MM.1S (cell line): Measurements from ENCODE around the gene RTN4R.

ENCODE experiments used
- CTCF ChIP-seq: fragments of 300-600 bp; sonication (generic); IDR thresholded peaks from 2 replicates; pipeline ENCODE4 v1.5.1; 2016; ENCODE audit warnings: antibody characterized with exemption, low read length, mixed read lengths
- EZH2 ChIP-seq: fragments of 300-600 bp; sonication (generic); optimal IDR thresholded peaks from 2 replicates; pipeline ENCODE3; 2017; ENCODE audit warnings: low read depth, mild to moderate bottlenecking, antibody characterized with exemption, low read length, mixed read lengths
- EZH2phosphoT487 ChIP-seq: fragments of 300-600 bp; sonication (generic); IDR thresholded peaks from 2 replicates; pipeline ENCODE4 v1.6.1; 2018; ENCODE audit warnings: antibody characterized with exemption, low read length

GRCh38 chr22:20290578-20291248 is 22.6 kb upstream of the RTN4R start:
- no peak for TF ChIP-seq CTCF
- TF ChIP-seq EZH2phosphoT487 = no peak
- no peak for TF ChIP-seq EZH2
